B cell (primary cell): ENCODE data around the gene STAM2. TPM values are rescaled to one million over a fixed set of nuclear protein-coding genes. Genes with fewer than 3 reads are reported as not detected.

Experiments used
- ATAC-seq: fragments of 200-7000 bp; cut with Tn5 transposase; one replicate; pipeline ENCODE4 v1.10.0; 2021; ENCODE audit warnings: low read depth, mild to moderate bottlenecking, moderate number of reproducible peaks, moderate library complexity
- CTCF ChIA-PET: fragments of 350-600 bp; sonication (Branson Sonifier 250); formaldehyde crosslinking; loops from one replicate; lab custom pipeline; 2021; ENCODE audit warnings: antibody characterized with exemption, inconsistent platforms; lab: Charles Lee
- POLR2A ChIA-PET: fragments of 350-600 bp; sonication (Branson Sonifier 250); formaldehyde crosslinking; loops from one replicate; lab custom pipeline; 2021; ENCODE audit warnings: antibody characterized with exemption; lab: Charles Lee
- DNase-seq: peaks from one replicate; pipeline ENCODE4 v3.0.0; 2013
- H2AFZ ChIP-seq: 2 replicates; pipeline ENCODE4 v1.6.1; 2012; ENCODE audit warnings: mild to moderate bottlenecking, low read depth, low read length; ENCODE audit not compliant: insufficient read depth, poor library complexity, severe bottlenecking
- H3K27ac ChIP-seq, 2 donors: 1 replicate in 1 of 2; 2 replicates in 1 of 2; pipeline ENCODE4 v1.5.1; 2012 to 2013; ENCODE audit warnings: low read length in 2 of 2, mild to moderate bottlenecking in 2 of 2, moderate library complexity in 1 of 2
- H3K27me3 ChIP-seq, 4 experiments: fragments of 200-600 bp in 1 of 4; sonication (generic) in 1 of 4; replicated peaks in 1 of 4; 1 replicate in 2 of 4; 2 replicates in 2 of 4; pipeline versions ENCODE4 v1.6.1 to v1.7.0; 2013 to 2016; ENCODE audit warnings: low read length in 3 of 4, mild to moderate bottlenecking in 2 of 4, mixed read lengths in 1 of 4, moderate library complexity in 1 of 4; ENCODE audit not compliant: insufficient read depth in 4 of 4, control insufficient read depth in 3 of 4; ENCODE audit errors: control extremely low read depth in 1 of 4
- H3K36me3 ChIP-seq, 2 experiments: replicated peaks in 1 of 2; 1 replicate in 1 of 2; 2 replicates in 1 of 2; pipeline versions ENCODE4 v1.6.1 to v1.7.1; 2013; ENCODE audit warnings: low read length in 1 of 2; ENCODE audit not compliant: insufficient read depth in 2 of 2, control insufficient read depth in 1 of 2; ENCODE audit errors: control extremely low read depth in 1 of 2, extremely low read depth in 1 of 2
- H3K4me1 ChIP-seq, 2 donors: fragments of 200-600 bp in 1 of 2; sonication (generic) in 1 of 2; 1 replicate in 1 of 2; 2 replicates in 1 of 2; pipeline versions ENCODE4 v1.5.1 to v1.6.1; 2013 to 2017; ENCODE audit warnings: low read length in 2 of 2; ENCODE audit not compliant: control insufficient read depth in 2 of 2, insufficient read depth in 2 of 2
- H3K4me2 ChIP-seq: replicated peaks from 2 replicates; pipeline ENCODE3; 2012; ENCODE audit warnings: mild to moderate bottlenecking, low read depth, low read length; ENCODE audit not compliant: poor library complexity, severe bottlenecking
- H3K4me3 ChIP-seq, 5 experiments: fragments of 200-600 bp in 1 of 5; sonication (generic) in 1 of 5; 1 replicate in 3 of 5; 2 replicates in 2 of 5; pipeline versions ENCODE4 v1.5.1 to v1.7.0; 2011 to 2016; ENCODE audit warnings: low read length in 4 of 5, mild to moderate bottlenecking in 4 of 5, low read depth in 2 of 5, control low read depth in 1 of 5, moderate library complexity in 1 of 5; ENCODE audit not compliant: insufficient read depth in 1 of 5; ENCODE audit errors: control extremely low read depth in 1 of 5, extremely low read depth in 1 of 5
- H3K79me2 ChIP-seq: fragments of 200-600 bp; sonication (generic); one replicate; pipeline ENCODE4 v1.6.0; 2016; ENCODE audit warnings: low read length; ENCODE audit not compliant: control insufficient read depth, insufficient read depth
- H3K9ac ChIP-seq: fragments of 200-600 bp; sonication (generic); 2 replicates; pipeline ENCODE4 v1.6.1; 2017; ENCODE audit warnings: mild to moderate bottlenecking, low read length, moderate library complexity
- H3K9me3 ChIP-seq, 3 donors: one replicate each; pipeline versions ENCODE4 v1.6.1 to v1.7.1; 2013; ENCODE audit warnings: low read length in 2 of 3; ENCODE audit not compliant: control insufficient read depth in 2 of 3, insufficient read depth in 1 of 3; ENCODE audit errors: control extremely low read depth in 1 of 3
- H4K20me1 ChIP-seq: 2 replicates; pipeline ENCODE4 v1.6.0; 2012; ENCODE audit warnings: mild to moderate bottlenecking, low read length; ENCODE audit not compliant: insufficient read depth, control insufficient read depth, poor library complexity, severe bottlenecking
- H3K27ac Mint-ChIP-seq: one replicate; pipeline ENCODE4 v1.8.0; 2021; ENCODE audit warnings: mixed read lengths
- H3K27me3 Mint-ChIP-seq: one replicate; pipeline ENCODE4 v1.8.0; 2021; ENCODE audit warnings: mixed read lengths
- H3K4me1 Mint-ChIP-seq: one replicate; pipeline ENCODE4 v1.8.0; 2021; ENCODE audit warnings: mixed read lengths
- H3K4me3 Mint-ChIP-seq: one replicate; pipeline ENCODE4 v1.8.0; 2021; ENCODE audit warnings: mixed read lengths
- H3K9me3 Mint-ChIP-seq: one replicate; pipeline ENCODE4 v1.8.0; 2022; ENCODE audit warnings: mixed read lengths; ENCODE audit not compliant: insufficient read depth
- CTCF ChIP-seq: fragments of 200-600 bp; IDR thresholded peaks from one replicate; pipeline ENCODE4 v1.8.0; 2022; ENCODE audit warnings: antibody characterized with exemption, mild to moderate bottlenecking
- EZH2 ChIP-seq: IDR thresholded peaks from 2 replicates; pipeline ENCODE4 v1.6.1; 2012; ENCODE audit warnings: borderline replicate concordance, low read depth, mild to moderate bottlenecking, moderate library complexity, low read length; ENCODE audit not compliant: insufficient read depth, poor library complexity, severe bottlenecking
- WGBS: methylation state at CpG from one replicate; pipeline ENCODE4 v1.1.5; 2013; ENCODE audit warnings: missing lambda C conversion rate; ENCODE audit not compliant: insufficient coverage; 5-methylcytosine and 5-hydroxymethylcytosine counted together
- intact Hi-C: fragments of 100-400 bp; cut with micrococcal nuclease; formaldehyde crosslinking; loops from one replicate; pipeline ENCODE4 v1.10.0; 2022
- polyA plus RNA-seq: library from polyadenylated mRNA; depleted of rRNA; stranded (reverse); fragments of >200 nt; gene quantifications from 2 replicates; pipeline ENCODE4 v1.2.3, GENCODE V29; 2012
- total RNA-seq, 2 donors: library from RNA; stranded (reverse); fragments of 120-200 nt in 1 of 2; gene quantifications; 1 replicate in 1 of 2; 2 replicates in 1 of 2; pipeline versions ENCODE4 v1.2.3 to v1.2.4, GENCODE V29; 2013 to 2022

Gene STAM2
- total and polyA plus RNA-seq, 2 donors (not counting 1 experiment from before 2014, with no cell fraction given): 5.7 to 30.2 TPM

- ChIA-PET POLR2A (no interaction called here), CTCF (no interaction called here)
- Histone ChIP-seq H3K27ac (no peak overlapping the region), H4K20me1 (no peaks in the 10 kb centered on the region), H2AFZ (no peak overlapping the region), H3K36me3 (no peaks in the 10 kb centered on the region), H3K79me2 (no peaks in the 10 kb centered on the region), H3K4me1 (no peaks in the 10 kb centered on the region), H3K4me2 (no peak overlapping the region), H3K27me3 (peaks cover 0 to 3% (median 0%) of the 10 kb centered on the region in 4 experiments), H3K4me3 (no peak overlapping the region), H3K9ac (no peak overlapping the region), H3K9me3 (no peaks in the 10 kb centered on the region)
- Mint-ChIP-seq H3K27me3 (peaks cover 7% of the 10 kb centered on the region), H3K4me3 (no peak overlapping the region), H3K9me3 (no peaks in the 10 kb centered on the region), H3K27ac (no peak overlapping the region), H3K4me1 (no peaks in the 10 kb centered on the region)
- DNase-seq: no peak
- TF ChIP-seq CTCF: no peak
- no peak for TF ChIP-seq EZH2
- no peak for ATAC-seq
- intact Hi-C loops: no loop called here
- 30% methylated on average over 5 of the region's 7 CpGs for WGBS
Observed at GRCh38 chr2:152222975-152223637, 47.5 kb upstream of the STAM2 start.

GRCh38 chr2:152221839-152222238, 46.3 kb upstream of the STAM2 start:
- no peak overlapping the region for H3K27ac Mint-ChIP-seq
- no peaks in the 10 kb centered on the region for H4K20me1 ChIP-seq
- H3K4me1 Mint-ChIP-seq: no peaks in the 10 kb centered on the region
- H3K79me2 ChIP-seq: no peaks in the 10 kb centered on the region
- H3K27me3 Mint-ChIP-seq: peaks cover 7% of the 10 kb centered on the region
- H3K4me3 Mint-ChIP-seq: no peak overlapping the region
- ATAC-seq: no peak
- CTCF ChIA-PET: no interaction called here
- no peak overlapping the region for H3K9ac ChIP-seq
- no peaks in the 10 kb centered on the region for H3K9me3 ChIP-seq
- no peaks in the 10 kb centered on the region for H3K9me3 Mint-ChIP-seq
- H3K4me3 ChIP-seq: no peak overlapping the region
- no peak for TF ChIP-seq EZH2
- no peak for TF ChIP-seq CTCF
- POLR2A ChIA-PET: no interaction called here
- no peaks in the 10 kb centered on the region for H3K36me3 ChIP-seq
- H3K4me2 ChIP-seq: no peak overlapping the region
- no peaks in the 10 kb centered on the region for H3K4me1 ChIP-seq
- WGBS: 94% methylated on average over 2 of the region's 3 CpGs
- intact Hi-C loops: no loop called here
- H3K27me3 ChIP-seq: peaks cover 0 to 3% (median 0%) of the 10 kb centered on the region in 4 experiments
- H3K27ac ChIP-seq: no peak overlapping the region
- no peak overlapping the region for H2AFZ ChIP-seq
- DNase-seq: no peak
